Right lobe of liver (tissue), 6 donors: ENCODE data around the gene MAIP1. TPM values are rescaled to one million over a fixed set of nuclear protein-coding genes. Genes with fewer than 3 reads are reported as not detected.

Source experiments
- ATAC-seq, 4 donors: fragments of 200-7000 bp; cut with Tn5 transposase; one replicate each; pipeline ENCODE4 v1.9.1; 2020; ENCODE audit warnings: mild to moderate bottlenecking in 4 of 4, moderate library complexity in 4 of 4
- DNase-seq, 3 donors: peaks; one replicate each; pipeline ENCODE4 v3.0.0-alpha.2; 2020
- H3K27ac ChIP-seq, 3 donors: fragments of 200-600 bp; one replicate each; pipeline ENCODE4 v1.8.0; 2022
- H3K27me3 ChIP-seq, 2 donors: fragments of 200-600 bp; one replicate each; pipeline ENCODE4 v1.8.0; 2022
- H3K36me3 ChIP-seq, 4 donors: fragments of 200-600 bp; sonication (generic) in 1 of 4; one replicate each; pipeline versions ENCODE4 v1.5.1 to v1.8.0; 2017 to 2022; ENCODE audit warnings: control low read depth in 1 of 4
- H3K4me1 ChIP-seq, 4 donors: fragments of 200-600 bp; sonication (generic) in 1 of 4; one replicate each; pipeline versions ENCODE4 v1.5.1 to v1.8.0; 2017 to 2022; ENCODE audit warnings: control low read depth in 1 of 4
- H3K4me3 ChIP-seq, 3 donors: fragments of 200-600 bp; one replicate each; pipeline ENCODE4 v1.8.0; 2022
- H3K9me3 ChIP-seq, 4 donors: fragments of 200-600 bp; sonication (generic) in 1 of 4; one replicate each; pipeline versions ENCODE4 v1.5.1 to v1.8.0; 2017 to 2022; ENCODE audit warnings: control low read depth in 1 of 4
- POLR2A ChIP-seq: fragments of 450-650 bp; IDR thresholded peaks from one replicate; pipeline ENCODE4 v1.6.1; 2017; ENCODE audit warnings: antibody characterized with exemption, mild to moderate bottlenecking
- WGBS: methylation state at CpG from one replicate; pipeline ENCODE4 v1.1.6; 2018; ENCODE audit warnings: low coverage, low lambda C conversion rate; ENCODE audit not compliant: insufficient coverage; ENCODE audit errors: missing lambda C conversion rate; 5-methylcytosine and 5-hydroxymethylcytosine counted together
- intact Hi-C, 2 donors: fragments of 100-400 bp; cut with DNase I; formaldehyde crosslinking; loops; one replicate each; pipeline versions ENCODE4 v1.11.2 to v1.14.1; 2022
- total RNA-seq, 6 experiments: library from RNA; depleted of rRNA in 2 of 6; stranded (reverse); fragments of >200 nt in 2 of 6; fragmentation: NEBNext Ultra II Directional in 3 of 6; extraction: Animal tissue kit (Norgen Biotek cat#: 25700) in 3 of 6; gene quantifications; one replicate each; pipeline versions ENCODE4 v1.1.0 to v1.2.4, GENCODE V29; 2016 to 2023
- TF ChIP-seq, protein P1 (sequence below), 4 donors: fragments of 200-600 bp in 3 of 4; fragments of 450-650 bp in 1 of 4; IDR thresholded peaks; one replicate each; pipeline versions ENCODE4 v1.5.1 to v1.8.0; 2016 to 2022; ENCODE audit warnings: antibody characterized with exemption in 4 of 4, mild to moderate bottlenecking in 2 of 4
- donor health status: DM: no; HTN: yes; CAD: no.
- donor health status: DM: no; HTN: no; CAD: no.
- donor health status: DM: no; HTN: no; CAD: no.
- donor health status: DM: no; HTN: yes; CAD: no.
- donor health status: DM: no; HTN: yes; CAD: no.

MAIP1 gene
- total RNA-seq, 6 experiments from 2014 or later = 23.4 to 39.7 (median 30.7) TPM

DNA sequence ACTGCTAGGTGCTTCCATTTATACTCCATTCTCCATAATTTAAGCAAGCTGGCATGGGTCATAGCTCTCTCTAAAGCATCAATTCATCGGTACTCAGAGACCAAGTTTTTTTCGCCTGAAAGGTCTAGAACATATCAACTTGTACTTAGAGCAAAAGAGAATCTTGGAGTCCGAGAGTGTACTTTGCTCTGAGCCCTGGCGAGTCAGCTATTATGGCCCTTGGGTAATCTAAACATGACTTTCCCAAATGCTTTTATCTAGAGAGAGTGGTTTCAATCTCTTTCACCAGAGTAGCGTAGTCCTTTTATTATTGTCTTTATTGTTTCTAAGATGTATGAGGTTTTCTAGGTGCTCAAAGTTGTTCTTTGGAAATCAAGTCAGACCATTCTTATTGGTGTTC is 34.4 kb downstream of the MAIP1 start:
- ATAC-seq = no peak
- intact Hi-C loops = no loop called here
- TF ChIP-seq, protein P1, sequence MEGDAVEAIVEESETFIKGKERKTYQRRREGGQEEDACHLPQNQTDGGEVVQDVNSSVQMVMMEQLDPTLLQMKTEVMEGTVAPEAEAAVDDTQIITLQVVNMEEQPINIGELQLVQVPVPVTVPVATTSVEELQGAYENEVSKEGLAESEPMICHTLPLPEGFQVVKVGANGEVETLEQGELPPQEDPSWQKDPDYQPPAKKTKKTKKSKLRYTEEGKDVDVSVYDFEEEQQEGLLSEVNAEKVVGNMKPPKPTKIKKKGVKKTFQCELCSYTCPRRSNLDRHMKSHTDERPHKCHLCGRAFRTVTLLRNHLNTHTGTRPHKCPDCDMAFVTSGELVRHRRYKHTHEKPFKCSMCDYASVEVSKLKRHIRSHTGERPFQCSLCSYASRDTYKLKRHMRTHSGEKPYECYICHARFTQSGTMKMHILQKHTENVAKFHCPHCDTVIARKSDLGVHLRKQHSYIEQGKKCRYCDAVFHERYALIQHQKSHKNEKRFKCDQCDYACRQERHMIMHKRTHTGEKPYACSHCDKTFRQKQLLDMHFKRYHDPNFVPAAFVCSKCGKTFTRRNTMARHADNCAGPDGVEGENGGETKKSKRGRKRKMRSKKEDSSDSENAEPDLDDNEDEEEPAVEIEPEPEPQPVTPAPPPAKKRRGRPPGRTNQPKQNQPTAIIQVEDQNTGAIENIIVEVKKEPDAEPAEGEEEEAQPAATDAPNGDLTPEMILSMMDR (IDR thresholded peaks at IDR 0.05) = no peak
- no peak for TF ChIP-seq POLR2A

DNA sequence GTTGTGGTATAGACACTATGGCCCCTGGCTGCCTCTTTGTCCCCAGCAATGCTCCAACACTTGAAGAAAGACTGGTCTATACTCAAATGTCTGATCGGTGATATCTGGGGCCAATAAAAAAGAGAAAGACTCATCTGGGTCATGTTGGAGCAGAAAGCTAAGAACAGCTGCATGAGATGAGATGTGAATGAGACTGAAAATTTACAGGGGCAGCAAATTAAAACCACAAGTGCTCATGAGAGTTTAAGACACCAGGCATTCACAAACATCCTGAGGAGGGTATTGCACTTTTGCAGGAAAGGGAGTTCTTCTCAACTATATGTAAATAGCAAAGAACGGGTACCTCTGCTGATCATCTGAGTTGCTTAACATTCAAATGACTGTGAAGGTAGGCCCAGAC is 36.3 kb downstream of the MAIP1 start:
- Histone ChIP-seq H3K27me3 (no peaks in the 10 kb centered on the region), H3K4me3 (no peak overlapping the region), H3K36me3 (no peaks in the 10 kb centered on the region), H3K9me3 (no peaks in the 10 kb centered on the region), H3K4me1 (no peaks in the 10 kb centered on the region), H3K27ac (no peak overlapping the region)
- whole genome bisulfite sequencing = 89% methylated on average over 2 of the region's 2 CpGs
- TF ChIP-seq POLR2A = no peak
- TF ChIP-seq, protein P1 (IDR thresholded peaks at IDR 0.05) = no peak
- intact Hi-C loops = no loop called here
- ATAC-seq = no peak
- no peak for DNase-seq

More for the DNA sequence above, 34.4 kb downstream of the MAIP1 start:
- no peaks in the 10 kb centered on the region for H3K9me3 ChIP-seq
- no peaks in the 10 kb centered on the region for H3K27me3 ChIP-seq
- H3K4me1 ChIP-seq = no peaks in the 10 kb centered on the region
- H3K27ac ChIP-seq = no peak overlapping the region
- no peak for DNase-seq
- 70% methylated on average over 5 of the region's 5 CpGs for WGBS
- H3K36me3 ChIP-seq = no peaks in the 10 kb centered on the region
- no peak overlapping the region for H3K4me3 ChIP-seq

DNA sequence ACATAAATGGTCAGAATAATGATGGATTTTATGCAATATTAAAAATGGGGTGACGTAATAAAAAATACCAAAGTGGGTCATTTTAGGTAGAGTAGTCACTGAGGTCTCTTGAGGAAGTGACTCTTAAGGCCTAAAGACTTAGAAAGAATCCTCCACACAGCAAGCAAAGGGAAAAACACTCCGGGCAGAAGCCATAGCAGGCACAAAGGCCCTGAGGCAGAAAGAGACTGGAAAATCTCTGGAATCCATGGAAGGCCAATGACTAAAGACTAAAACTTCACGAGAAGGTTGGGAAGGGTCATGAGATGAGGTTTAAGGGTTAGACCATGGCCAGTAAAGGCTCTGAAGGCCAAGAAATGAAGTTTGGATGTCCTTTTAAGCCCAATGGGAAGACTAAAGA is 36.9 kb downstream of the MAIP1 start:
- 88% methylated on average over 3 of the region's 3 CpGs for WGBS

DNA sequence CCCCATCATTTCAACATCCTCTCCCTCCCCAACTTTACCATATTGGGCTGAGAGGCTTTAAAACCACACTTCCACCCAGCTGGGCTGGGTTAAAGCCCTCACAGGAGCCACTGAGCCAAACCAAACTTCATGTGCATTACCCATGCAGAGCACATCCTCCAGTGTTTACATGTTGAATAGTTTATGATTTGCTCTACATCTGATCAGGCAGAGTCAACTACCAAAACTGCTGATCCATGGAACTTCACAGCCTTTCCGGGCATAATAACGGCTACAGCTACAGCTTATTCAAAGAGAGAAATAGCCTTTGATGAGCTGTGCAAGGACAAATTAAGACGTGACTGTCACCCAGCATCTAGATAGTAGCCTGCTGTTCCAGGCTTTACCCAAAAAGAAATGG is 39.0 kb downstream of the MAIP1 start:
- TF ChIP-seq POLR2A = no peak
- TF ChIP-seq, protein P1 (IDR thresholded peaks at IDR 0.05) = no peak
- Histone ChIP-seq H3K27ac (no peak overlapping the region), H3K36me3 (no peaks in the 10 kb centered on the region), H3K27me3 (no peaks in the 10 kb centered on the region), H3K9me3 (no peaks in the 10 kb centered on the region), H3K4me3 (no peak overlapping the region), H3K4me1 (no peaks in the 10 kb centered on the region)
- intact Hi-C loops = no loop called here
- DNase-seq = no peak
- ATAC-seq = no peak
- 89% methylated on average over 3 of the region's 3 CpGs for WGBS

More for the DNA sequence above, 36.9 kb downstream of the MAIP1 start:
- Histone ChIP-seq H3K27me3 (no peaks in the 10 kb centered on the region), H3K27ac (no peak overlapping the region), H3K9me3 (no peaks in the 10 kb centered on the region), H3K4me3 (no peak overlapping the region), H3K4me1 (no peaks in the 10 kb centered on the region), H3K36me3 (no peaks in the 10 kb centered on the region)
- TF ChIP-seq, protein P1 (IDR thresholded peaks at IDR 0.05) = no peak
- TF ChIP-seq POLR2A = no peak
- DNase-seq = no peak
- intact Hi-C loops = no loop called here
- no peak for ATAC-seq

DNA sequence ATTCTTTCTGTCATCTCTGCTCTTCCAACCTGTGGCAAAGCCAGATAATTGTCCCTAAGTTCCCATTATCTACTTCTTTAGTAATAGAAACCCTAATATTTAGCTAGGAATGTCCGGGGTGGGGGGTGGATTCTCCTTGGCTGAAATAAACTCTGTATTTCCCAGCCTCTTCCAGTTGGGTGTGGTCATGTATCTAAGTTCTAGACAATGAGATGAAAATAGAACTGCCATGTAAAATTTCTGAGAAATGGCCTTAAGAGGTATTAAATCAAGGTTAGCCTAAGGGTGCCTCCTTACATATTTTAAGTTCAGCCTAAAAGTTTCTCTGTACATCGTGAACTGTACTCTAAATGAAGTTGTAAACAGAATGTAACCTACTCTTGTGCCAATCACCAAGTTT is 39.5 kb downstream of the MAIP1 start:
- intact Hi-C loops = no loop called here
- DNase-seq (no peak), ATAC-seq (no peak)
- no peak overlapping the region for H3K4me3 ChIP-seq
- no peak overlapping the region for H3K27ac ChIP-seq
- no peaks in the 10 kb centered on the region for H3K27me3 ChIP-seq
- no peaks in the 10 kb centered on the region for H3K9me3 ChIP-seq
- 89% methylated on average over 2 of the region's 2 CpGs for WGBS
- no peaks in the 10 kb centered on the region for H3K4me1 ChIP-seq
- TF ChIP-seq, protein P1 (IDR thresholded peaks at IDR 0.05) = no peak
- no peak for TF ChIP-seq POLR2A
- H3K36me3 ChIP-seq = no peaks in the 10 kb centered on the region
